Transverse colon (tissue), 4 donors: ENCODE data around the gene IL17REL.

Source experiments
- EP300 ChIP-seq: sonication (generic); formaldehyde crosslinking; IDR thresholded peaks from one replicate; pipeline ENCODE4 v1.6.1; 2017; ENCODE audit warnings: antibody characterized with exemption, low read depth
- POLR2A ChIP-seq: fragments of 450-650 bp; IDR thresholded peaks from one replicate; pipeline ENCODE4 v1.6.1; 2016; ENCODE audit warnings: antibody characterized with exemption, mild to moderate bottlenecking, moderate library complexity
- POLR2AphosphoS5 ChIP-seq, 3 donors: sonication (generic); formaldehyde crosslinking; IDR thresholded peaks; one replicate each; pipeline ENCODE4 v1.6.1; 2016; ENCODE audit warnings: antibody characterized with exemption in 3 of 3
- TF ChIP-seq, protein P1 (sequence below), 5 experiments: fragments of 200-600 bp in 3 of 5; fragments of 450-650 bp in 2 of 5; sonication (generic) in 3 of 5; IDR thresholded peaks; 1 replicate in 2 of 5; 2 replicates in 3 of 5; pipeline ENCODE4 v1.5.1; 2016 to 2017; ENCODE audit warnings: antibody characterized with exemption in 5 of 5, inconsistent platforms in 3 of 5, mild to moderate bottlenecking in 2 of 5, moderate library complexity in 1 of 5

DNA sequence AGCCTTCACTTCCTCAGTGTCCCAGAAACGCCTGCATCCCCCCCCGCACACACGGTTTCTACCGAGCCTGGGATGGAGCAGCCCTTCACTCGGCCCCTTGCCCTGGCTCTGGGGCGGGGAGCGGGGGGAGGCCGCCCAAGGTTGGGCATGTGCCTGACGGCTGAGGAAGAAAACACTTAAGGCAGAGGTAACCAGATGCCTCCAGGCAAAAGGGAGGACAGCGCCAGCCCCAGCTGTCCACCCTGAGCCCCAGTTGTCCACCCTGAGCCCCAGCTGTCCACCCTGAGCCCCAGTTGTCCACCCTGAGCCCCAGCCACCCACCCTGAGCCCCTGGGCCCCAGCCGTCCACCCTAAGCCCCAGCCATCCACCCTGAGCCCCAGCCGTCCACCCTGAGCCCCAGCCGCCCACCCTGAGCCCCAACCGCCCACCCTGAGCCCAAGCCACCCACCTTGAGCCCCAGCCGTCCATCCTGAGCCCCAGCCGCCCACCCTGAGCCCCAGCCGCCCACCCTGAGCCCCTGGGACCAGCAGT lies 49.3 kb upstream of the IL17REL start:
- TF ChIP-seq POLR2A (no peak), EP300 (no peak), POLR2AphosphoS5 (IDR thresholded peaks at IDR 0.05) (no peak)
- TF ChIP-seq, protein P1, sequence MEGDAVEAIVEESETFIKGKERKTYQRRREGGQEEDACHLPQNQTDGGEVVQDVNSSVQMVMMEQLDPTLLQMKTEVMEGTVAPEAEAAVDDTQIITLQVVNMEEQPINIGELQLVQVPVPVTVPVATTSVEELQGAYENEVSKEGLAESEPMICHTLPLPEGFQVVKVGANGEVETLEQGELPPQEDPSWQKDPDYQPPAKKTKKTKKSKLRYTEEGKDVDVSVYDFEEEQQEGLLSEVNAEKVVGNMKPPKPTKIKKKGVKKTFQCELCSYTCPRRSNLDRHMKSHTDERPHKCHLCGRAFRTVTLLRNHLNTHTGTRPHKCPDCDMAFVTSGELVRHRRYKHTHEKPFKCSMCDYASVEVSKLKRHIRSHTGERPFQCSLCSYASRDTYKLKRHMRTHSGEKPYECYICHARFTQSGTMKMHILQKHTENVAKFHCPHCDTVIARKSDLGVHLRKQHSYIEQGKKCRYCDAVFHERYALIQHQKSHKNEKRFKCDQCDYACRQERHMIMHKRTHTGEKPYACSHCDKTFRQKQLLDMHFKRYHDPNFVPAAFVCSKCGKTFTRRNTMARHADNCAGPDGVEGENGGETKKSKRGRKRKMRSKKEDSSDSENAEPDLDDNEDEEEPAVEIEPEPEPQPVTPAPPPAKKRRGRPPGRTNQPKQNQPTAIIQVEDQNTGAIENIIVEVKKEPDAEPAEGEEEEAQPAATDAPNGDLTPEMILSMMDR (IDR thresholded peaks at IDR 0.05), result no peak
